DLD1 (cell line): ENCODE measurements around the gene GTF3C1.
"Not testable (repeated sequence)": the region's sequence is repeated elsewhere in the genome, so short reads cannot be mapped to it uniquely, and the experiment has no call there.

Source experiments
- in situ Hi-C: cut with HindIII; loops from 2 replicates; pipeline ENCODE4 v1.10.0; 2017; ENCODE audit warnings: low sequenced_read_pairs

GTF3C1 gene, protein sequence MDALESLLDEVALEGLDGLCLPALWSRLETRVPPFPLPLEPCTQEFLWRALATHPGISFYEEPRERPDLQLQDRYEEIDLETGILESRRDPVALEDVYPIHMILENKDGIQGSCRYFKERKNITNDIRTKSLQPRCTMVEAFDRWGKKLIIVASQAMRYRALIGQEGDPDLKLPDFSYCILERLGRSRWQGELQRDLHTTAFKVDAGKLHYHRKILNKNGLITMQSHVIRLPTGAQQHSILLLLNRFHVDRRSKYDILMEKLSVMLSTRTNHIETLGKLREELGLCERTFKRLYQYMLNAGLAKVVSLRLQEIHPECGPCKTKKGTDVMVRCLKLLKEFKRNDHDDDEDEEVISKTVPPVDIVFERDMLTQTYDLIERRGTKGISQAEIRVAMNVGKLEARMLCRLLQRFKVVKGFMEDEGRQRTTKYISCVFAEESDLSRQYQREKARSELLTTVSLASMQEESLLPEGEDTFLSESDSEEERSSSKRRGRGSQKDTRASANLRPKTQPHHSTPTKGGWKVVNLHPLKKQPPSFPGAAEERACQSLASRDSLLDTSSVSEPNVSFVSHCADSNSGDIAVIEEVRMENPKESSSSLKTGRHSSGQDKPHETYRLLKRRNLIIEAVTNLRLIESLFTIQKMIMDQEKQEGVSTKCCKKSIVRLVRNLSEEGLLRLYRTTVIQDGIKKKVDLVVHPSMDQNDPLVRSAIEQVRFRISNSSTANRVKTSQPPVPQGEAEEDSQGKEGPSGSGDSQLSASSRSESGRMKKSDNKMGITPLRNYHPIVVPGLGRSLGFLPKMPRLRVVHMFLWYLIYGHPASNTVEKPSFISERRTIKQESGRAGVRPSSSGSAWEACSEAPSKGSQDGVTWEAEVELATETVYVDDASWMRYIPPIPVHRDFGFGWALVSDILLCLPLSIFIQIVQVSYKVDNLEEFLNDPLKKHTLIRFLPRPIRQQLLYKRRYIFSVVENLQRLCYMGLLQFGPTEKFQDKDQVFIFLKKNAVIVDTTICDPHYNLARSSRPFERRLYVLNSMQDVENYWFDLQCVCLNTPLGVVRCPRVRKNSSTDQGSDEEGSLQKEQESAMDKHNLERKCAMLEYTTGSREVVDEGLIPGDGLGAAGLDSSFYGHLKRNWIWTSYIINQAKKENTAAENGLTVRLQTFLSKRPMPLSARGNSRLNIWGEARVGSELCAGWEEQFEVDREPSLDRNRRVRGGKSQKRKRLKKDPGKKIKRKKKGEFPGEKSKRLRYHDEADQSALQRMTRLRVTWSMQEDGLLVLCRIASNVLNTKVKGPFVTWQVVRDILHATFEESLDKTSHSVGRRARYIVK (N-terminal part only)

DNA sequence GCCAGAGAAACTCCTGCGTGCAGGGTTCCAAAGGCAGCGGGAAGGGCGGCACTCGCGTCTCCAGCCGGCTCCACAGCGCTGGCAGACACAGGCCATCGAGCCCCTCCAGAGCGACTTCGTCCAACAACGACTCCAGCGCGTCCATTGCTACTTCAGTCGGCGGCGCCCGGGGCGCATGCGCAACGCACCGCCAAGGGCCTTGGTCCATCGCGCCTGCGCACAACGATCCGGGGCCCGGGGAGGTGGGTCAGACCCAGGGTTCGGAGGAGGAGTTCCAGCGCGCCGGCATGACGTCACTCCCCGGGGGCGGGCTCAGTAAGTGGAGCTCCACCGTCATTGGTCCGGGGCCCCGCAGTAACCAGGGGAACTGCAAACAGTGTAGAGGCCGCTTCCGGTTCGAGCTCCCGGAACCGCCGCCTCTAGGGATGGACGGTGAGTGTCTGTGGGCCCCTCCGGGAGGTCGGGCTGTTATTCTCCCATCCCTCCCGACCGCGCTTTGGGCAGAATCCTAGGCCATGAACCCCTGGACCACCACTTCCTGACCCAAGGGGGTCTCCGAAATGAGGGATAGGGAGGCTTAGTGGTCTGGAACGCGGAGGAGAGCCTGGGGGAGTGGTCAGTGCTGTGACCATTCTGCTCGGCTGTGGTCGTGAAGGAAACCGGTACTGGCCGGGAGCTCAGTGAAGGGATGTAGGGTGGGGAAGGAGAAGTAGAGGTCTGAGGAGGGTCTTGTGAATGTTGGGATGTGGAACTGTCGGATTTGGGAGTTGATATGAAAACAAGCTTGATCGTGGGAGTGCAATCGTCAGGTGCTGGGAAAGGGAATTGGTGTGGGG lies at the start of gene GTF3C1, which contains the start of gene KATNIP:
TSS of gene GTF3C1 (minus strand) at position 168 of the 836 bp plus-strand sequence. CDS start at position 145, 23 bp downstream.
TSS of gene KATNIP (plus strand) at position 399 of the 836 bp plus-strand sequence. CDS start at position 426, 27 bp downstream.
- in situ Hi-C loops = no loop called here

DNA sequence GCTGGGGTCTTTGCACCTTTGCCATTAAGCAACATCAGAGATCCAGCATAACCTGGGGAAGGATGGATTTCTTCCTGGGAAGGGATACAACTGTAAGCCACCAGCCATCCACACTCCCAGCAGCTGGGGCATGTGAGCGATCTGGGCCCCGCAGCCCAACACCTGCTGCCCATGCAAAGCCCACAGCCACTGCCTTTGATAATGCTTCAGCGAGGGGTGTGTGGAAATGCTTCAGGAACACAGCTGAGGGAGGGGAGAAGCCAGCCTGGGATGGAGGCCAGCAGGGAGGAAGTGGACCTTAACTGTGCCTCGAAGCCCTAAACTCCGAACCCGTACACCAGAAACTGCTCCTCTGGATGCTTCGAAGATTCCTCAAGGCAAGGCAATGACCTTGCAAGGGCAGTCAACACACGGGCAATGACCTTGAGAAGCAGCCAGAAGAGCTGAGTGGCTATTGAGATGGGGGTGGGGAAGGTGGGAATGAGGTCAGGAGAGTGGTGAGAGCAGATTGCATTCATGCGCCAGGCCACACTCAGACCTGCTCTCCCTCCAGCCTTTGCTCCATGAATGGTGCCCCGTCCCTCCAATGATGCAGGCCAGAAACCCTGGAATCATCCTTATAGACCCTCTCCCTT lies 49.3 kb upstream of the GTF3C1 start:
- in situ Hi-C loops = no loop called here

DNA sequence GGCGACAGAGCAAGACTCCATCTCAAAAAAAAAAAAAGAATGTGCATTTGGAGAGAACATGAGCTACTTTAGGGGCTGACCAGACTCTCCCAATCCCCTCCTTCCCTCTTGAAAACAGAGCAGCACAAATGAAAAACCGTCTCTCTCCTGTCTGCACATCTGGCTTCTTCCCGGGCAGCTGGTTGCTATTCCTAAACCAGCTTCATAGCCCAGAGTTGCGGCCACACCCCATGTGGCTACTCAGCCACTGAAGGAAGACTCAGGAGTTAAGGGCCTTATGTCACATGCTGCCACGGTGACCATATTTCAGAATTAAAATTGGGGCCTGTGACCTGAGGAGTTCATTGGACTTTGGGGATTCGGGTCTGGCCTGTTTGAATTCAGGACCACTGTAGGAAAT lies 48.5 kb upstream of the GTF3C1 start:
- in situ Hi-C loops = no loop called here

DNA sequence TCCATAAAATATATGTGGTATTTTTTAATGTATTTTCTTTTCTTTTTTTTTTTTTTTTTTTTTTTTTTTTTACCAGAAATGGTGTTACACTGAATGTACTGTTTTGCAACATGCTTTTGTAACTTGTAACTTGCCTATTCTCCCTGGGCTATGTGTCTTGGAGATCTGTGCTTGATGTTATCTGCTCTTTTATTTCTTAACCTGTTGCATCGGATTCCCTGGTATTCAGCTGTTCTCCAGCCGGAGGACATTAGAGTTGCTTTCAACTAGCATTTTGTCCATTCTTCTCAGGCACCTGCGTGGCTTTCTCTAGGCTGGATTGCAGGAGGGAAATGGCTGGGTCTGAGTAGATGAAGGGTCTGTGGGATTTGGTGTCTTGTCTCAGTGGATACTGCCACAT lies 47.6 kb upstream of the GTF3C1 start:
- in situ Hi-C loops = no loop called here

DNA sequence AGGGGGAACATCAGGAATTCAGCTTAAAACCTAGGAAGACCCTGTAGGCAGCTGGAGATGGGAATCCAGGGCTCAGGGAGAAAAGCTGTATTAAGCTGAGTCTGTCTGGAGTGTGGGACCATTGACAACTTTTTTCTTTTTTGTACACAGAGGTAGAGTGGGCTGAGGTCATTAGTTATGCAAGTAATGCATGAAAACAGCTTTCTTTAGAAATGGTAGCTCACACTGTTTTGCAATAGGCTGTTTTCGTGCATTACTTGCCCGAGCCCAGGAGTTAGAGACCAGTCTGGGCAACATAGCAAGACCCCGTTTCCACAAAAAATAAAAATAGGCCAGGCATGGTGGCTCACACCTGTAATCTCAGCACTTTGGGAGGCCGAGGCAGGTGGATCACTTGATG lies 46.7 kb upstream of the GTF3C1 start:
- in situ Hi-C loops = no loop called here

DNA sequence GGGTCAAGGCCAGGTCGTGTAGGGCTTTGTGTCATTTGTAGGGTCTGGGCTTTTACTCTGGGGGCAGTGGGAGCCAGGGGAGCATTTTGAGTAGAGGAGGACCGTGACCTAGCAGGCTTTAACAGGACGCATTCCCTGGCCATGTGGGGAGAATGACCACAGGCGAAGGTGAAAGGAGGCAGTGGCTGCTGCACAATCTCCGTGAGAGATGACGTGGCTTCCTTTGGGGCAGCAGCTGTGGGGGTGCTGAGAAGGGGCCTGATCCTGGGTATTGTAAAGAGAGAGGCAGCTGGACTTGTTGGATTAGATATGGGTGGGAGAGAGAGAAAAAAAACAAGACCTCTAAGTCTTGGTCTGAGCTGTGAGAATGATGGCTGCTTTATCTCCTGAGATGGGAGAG lies 46.3 kb upstream of the GTF3C1 start:
- in situ Hi-C loops = no loop called here

DNA sequence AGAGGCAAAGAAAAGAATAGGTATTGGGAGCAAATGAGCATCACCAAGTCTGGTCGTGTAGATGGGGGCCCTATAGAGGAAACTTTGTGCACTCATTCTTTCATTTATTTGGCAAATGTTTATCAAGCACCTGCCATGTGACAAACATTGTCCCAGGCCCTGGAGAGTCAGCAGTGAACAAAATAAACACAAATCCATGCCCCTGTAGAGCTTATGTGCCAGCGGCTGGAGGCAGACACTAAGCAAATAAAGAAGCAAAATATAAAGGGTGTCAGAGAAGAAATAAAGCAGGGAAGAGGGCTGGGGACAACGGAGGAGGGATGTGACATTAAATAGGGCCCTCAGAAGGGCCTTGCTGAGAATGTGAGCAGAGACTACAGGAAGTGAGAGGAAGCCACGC lies 45.8 kb upstream of the GTF3C1 start:
- in situ Hi-C loops = no loop called here

DNA sequence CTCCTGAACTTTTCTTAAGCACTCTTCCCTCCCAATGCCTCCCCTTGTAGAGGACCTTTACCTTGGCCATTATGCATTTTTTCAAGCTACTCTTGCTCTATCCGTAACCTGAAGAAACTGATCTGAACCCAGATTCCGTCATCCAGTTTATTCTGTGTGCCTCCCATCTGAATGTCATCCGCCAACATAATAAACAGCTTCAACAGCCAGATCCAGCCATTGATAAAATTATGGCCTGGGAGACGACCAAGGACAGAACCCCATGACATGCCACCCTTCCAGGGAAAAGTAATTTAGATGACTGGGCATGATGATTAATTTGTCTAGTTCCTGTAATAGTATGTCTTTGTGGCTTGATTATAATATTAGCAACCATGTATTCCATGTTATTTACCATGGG lies 42.1 kb upstream of the GTF3C1 start:
- in situ Hi-C loops = no loop called here

DNA sequence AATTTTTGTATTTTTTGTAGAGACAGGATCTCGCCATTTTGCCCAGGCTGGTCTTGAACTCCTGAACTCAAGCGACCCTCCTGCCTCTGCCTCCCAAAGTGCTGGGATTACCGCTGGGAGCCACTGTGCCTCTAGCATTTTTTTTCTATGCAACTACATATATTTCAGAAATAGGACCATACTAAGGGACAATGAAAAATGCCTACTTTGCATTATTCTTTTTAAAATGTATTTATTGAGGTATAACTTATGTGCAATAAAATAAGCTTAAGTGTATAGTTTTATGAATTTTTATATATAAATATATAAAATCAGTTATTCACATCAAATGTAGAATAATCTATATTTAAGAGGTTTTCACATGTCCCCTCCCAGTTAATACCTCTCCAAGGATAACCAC lies 38.3 kb upstream of the GTF3C1 start:
- in situ Hi-C loops = no loop called here

DNA sequence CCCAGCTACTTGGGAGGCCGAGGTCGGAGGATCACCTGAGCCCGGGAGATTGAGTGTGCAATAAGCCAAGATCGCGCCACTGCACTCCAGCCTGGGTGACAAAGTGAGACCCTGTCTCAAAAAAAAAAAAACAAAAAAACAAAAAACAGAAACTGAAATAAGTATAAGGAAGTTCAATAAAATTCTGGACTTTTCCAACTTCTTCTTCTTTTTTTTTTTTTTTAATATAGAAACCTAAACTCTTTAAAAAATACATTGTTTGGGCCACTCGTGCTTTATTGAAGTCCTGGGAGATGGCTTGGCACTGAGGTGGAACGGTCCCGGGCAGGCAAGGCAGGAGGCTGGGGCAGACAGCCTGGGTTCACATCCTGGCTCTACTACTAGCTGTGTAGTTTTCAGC lies 37.0 kb upstream of the GTF3C1 start:
- in situ Hi-C loops = no loop called here

DNA sequence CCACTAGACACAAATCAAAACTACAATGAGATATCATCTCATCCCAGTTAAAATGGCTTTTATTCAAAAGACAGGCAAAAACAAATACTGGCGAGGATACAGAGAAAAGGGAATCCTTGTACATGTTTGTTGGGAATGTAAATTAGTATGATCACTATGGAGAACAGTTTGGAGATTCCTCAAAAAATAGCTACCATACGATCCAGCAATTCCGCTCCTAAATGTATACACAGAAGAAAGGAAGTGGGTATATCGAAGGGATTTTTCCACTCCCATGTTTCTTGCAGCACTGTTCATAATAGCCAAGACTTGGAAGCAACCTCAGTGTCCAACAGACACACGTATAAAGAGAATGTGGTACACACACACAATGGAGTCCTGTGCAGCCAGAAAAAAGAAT lies 35.5 kb upstream of the GTF3C1 start:
- in situ Hi-C loops = no loop called here

DNA sequence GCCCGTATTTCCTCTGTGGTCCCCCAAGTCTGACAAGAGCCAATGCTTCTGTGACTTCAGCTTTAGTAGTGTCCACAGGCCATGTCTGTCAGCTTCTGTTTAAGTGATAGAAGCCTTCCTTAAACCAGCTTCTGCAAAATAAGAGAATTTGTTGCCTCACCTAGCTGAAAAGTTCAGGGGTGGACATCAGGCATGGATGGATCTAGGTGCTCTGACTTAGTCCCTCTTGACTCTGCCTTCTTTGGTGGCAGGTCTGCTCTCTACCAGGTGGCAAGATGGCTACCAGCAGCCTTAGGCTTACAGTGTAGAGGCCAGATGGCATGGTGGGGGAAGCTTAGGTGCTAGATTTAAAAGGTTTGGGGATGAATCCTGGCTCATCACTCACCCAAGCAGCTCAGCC lies 33.9 kb upstream of the GTF3C1 start:
- in situ Hi-C loops = no loop called here

DNA sequence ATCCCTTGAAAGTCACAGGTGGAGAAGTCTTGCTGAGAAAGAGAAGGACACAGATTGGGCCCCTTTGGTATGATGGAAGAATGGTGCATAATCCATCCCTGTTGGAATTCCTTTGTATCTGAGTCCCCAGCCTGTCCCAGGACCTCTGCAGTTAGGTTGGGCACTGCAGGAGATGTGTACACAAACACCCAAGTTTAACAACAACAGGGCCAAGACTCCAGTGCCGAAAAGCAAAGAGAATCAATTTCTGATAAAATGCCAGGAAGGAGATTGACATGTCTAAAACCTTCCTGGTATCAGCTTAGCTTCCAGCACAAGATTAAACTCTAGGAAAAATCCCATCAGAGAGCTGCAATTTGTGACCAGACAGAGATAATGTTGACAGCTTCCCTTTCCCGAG lies 33.2 kb upstream of the GTF3C1 start:
- in situ Hi-C loops = no loop called here

DNA sequence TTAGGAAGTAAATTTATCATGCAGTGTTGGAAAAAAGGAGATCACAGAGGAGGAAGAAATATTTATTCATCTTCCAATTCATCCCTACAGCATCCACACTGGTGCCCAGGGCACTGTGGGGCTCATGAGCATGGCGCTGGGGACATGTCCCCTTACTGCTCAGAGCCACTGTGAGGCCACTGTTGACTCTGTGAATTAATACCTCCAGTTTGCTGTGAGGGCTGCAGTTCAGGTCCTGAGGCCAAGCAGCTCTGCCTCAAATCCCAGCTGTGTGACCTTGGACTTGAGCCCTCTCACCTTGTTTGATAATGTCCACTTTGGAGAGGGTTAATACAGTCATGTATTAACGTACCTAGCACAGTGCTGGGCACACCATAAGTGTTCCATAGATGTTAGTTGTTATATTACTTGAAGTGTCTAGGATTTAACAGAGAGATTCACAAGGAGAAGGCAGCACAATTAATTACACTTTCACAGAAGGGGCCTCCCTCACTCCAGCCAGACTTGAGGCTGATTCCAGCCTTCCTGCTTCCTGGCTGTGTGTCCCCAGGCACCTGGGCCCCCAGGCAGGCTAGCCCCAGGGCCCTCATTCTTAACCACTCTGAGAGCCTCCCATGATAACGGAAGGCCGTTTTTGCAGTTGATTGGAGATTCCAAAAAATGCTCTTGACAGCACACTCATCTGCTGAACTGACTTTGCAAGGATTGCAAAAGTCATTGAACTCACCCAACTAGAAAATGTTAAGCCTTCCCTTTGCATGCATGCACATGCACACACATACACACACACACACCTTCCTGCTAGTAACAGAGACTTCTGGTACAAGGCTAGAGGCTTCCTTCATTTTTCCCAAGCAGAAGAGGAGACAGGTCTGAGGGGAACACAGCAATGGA lies 29.6 kb upstream of the GTF3C1 start:
- in situ Hi-C loops = no loop called here

DNA sequence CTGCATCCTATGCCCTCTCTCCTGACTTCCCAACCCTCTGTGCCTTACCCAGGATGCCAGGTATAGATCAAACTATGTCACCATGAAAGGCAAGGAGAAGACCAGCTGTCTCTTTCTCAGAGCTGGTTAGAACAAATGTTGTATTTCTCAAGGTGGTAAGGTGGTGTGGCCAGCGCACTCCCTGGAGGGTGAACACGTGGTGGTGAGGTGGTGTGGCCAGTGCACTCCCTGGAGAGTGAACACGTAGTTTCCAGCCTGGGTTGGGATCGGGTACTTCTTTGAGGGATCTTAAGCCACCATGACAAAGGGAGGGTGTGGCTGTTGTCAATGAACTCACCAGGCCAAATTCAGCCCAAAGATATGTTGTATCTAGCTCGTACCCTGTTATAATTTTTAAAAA lies 27.0 kb upstream of the GTF3C1 start:
- in situ Hi-C loops = no loop called here

DNA sequence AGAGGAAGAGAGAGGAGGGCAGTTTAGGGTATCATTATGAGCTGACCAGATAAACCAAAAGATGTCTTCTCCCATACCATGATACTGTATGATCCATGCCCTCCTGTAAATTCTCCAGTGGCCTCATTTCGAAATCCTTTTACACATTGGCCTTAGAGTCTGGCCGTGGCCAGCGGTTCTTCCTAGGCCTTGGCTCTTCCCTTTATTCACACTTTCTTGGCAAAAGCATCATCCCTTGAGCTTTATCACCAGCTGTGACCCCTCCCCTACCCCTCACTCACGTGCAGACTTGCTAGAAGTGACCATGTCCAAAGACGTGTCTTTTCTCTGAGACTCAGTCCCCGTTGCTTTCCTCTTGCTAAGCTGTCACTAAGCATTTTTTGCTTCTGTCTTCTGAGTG lies 23.0 kb upstream of the GTF3C1 start:
- in situ Hi-C loops = no loop called here

DNA sequence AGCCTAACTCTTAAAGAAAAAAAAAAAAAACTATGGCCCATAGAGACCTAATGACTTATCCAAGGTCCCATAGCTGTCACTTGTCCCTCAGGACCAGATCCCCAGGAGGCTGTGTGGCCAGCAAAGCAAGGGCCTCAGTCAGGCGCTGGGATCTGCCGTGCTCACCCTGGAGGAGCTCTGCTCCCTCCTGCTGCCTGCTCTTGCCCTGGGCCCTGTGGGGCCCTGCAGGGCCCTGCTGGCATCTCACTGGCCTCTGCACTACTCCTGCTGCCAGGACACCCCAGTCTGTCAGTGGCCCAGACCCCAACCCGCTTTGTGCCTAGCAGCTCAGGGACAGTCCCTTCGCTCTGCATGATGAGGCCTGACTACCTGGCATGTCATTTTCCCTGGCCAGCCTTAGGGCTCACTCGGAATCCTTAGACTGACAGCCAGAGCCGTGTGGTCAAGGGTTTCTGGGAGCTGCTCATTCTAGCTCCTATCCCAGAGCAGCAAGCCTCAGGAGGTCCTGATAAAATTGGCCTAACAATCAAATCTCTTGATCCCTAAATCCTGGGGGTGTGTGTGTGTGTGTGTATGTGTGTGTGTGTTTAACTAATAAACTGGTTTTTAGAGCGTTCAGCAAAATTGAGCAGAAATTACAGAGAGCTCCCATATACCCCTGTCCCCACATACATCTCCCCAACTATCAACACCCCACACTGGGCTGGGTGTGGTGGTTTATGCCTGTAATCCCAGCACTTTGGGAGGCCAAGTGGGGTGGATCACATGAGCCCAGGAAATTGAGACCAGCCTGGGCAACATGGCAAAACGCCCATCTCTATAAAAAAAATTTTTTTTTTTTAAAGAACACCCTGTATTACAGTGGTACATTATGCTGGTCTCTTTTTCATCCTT lies 22.0 kb upstream of the GTF3C1 start:
- in situ Hi-C loops = no loop called here

DNA sequence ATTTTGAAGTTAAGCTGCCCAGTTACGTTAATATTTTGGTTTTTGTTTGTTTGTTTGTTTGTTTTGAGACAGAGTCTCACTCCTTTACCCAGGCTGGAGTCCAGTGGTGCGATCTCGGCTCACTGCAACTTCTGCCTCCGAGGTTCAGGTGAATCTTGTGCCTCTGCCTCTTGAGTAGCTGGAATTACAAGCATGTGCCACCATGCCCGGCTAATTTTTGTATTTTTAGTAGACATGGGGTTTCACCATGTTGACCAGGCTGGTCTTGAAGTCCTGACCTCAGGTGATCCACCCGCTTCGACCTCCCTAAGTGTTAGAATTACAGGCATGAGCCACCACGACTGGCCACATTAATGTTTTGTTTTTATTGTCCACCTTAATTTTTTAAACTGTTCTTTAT lies 21.3 kb upstream of the GTF3C1 start:
- in situ Hi-C loops = not testable (repeated sequence)
